MM.1S (cell line): ENCODE measurements around the gene RBBP7.

Experiments used
- EZH2 ChIP-seq: fragments of 300-600 bp; sonication (generic); optimal IDR thresholded peaks from 2 replicates; pipeline ENCODE3; 2017; ENCODE audit warnings: low read depth, mild to moderate bottlenecking, antibody characterized with exemption, low read length, mixed read lengths
- EZH2phosphoT487 ChIP-seq: fragments of 300-600 bp; sonication (generic); IDR thresholded peaks from 2 replicates; pipeline ENCODE4 v1.6.1; 2018; ENCODE audit warnings: antibody characterized with exemption, low read length
- TF ChIP-seq, protein P1 (sequence below): fragments of 300-600 bp; sonication (generic); IDR thresholded peaks from 2 replicates; pipeline ENCODE4 v1.5.1; 2016; ENCODE audit warnings: antibody characterized with exemption, low read length, mixed read lengths

DNA sequence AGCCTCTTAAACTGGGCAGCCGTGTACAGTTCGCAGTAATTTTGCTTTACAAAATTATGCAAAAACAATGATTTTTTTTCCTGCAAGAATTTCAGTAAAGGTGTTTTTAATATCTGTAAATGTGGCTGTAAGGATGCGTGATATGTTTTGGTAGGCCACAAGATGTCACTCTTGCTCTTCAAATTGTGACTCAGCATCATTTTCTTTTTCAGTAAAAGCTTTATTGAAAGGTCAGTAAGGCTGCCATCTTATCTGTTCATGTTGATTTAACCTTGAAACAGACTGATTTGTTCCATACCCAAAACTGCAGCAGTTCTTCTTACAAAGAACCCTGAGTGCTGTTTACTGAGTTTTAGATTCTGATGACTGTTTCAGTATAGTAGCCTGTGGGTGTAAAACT lies 44.0 kb downstream of the RBBP7 start:
- TF ChIP-seq, protein P1, sequence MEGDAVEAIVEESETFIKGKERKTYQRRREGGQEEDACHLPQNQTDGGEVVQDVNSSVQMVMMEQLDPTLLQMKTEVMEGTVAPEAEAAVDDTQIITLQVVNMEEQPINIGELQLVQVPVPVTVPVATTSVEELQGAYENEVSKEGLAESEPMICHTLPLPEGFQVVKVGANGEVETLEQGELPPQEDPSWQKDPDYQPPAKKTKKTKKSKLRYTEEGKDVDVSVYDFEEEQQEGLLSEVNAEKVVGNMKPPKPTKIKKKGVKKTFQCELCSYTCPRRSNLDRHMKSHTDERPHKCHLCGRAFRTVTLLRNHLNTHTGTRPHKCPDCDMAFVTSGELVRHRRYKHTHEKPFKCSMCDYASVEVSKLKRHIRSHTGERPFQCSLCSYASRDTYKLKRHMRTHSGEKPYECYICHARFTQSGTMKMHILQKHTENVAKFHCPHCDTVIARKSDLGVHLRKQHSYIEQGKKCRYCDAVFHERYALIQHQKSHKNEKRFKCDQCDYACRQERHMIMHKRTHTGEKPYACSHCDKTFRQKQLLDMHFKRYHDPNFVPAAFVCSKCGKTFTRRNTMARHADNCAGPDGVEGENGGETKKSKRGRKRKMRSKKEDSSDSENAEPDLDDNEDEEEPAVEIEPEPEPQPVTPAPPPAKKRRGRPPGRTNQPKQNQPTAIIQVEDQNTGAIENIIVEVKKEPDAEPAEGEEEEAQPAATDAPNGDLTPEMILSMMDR, result peak; percentile 44
- TF ChIP-seq EZH2 (no peak), EZH2phosphoT487 (no peak)
